Activated CD8-positive, alpha-beta memory T cell treated with anti-CD3 and anti-CD28 coated beads, Interleukin-2, amount 50 U/mL, for 48 hours (primary cell): ENCODE measurements around the gene IGSF3.
"Not testable (repeated sequence)": the region's sequence is repeated elsewhere in the genome, so short reads cannot be mapped to it uniquely, and the experiment has no call there.

Experiments
- DNase-seq: peaks from one replicate; pipeline ENCODE4 v3.0.0-alpha.2; 2020

The IGSF3 gene

GRCh38 chr1:116657836-116658235 lies 9.7 kb downstream of the IGSF3 start:
- DNase-seq: not testable (repeated sequence)

GRCh38 chr1:116654351-116654750 lies 13.2 kb downstream of the IGSF3 start:
- no peak for DNase-seq

GRCh38 chr1:116652598-116652997 lies 14.9 kb downstream of the IGSF3 start:
- not testable (repeated sequence) for DNase-seq

GRCh38 chr1:116650781-116651180 lies 16.8 kb downstream of the IGSF3 start:
- DNase-seq: not testable (repeated sequence)

- DNase-seq: not testable (repeated sequence)
Observed at GRCh38 chr1:116649041-116649440, 18.5 kb downstream of the IGSF3 start.

- not testable (repeated sequence) for DNase-seq
Observed at GRCh38 chr1:116648325-116648724, 19.2 kb downstream of the IGSF3 start.

GRCh38 chr1:116647186-116647585 lies 20.3 kb downstream of the IGSF3 start:
- not testable (repeated sequence) for DNase-seq

- not testable (repeated sequence) for DNase-seq
Observed at GRCh38 chr1:116646673-116647170, 20.8 kb downstream of the IGSF3 start.

GRCh38 chr1:116645802-116646672 lies 21.5 kb downstream of the IGSF3 start:
- not testable (repeated sequence) for DNase-seq

GRCh38 chr1:116644993-116645392 lies 22.5 kb downstream of the IGSF3 start:
- not testable (repeated sequence) for DNase-seq

- DNase-seq: not testable (repeated sequence)
Observed at GRCh38 chr1:116644096-116644495, 23.4 kb downstream of the IGSF3 start.

- not testable (repeated sequence) for DNase-seq
Observed at GRCh38 chr1:116643281-116643751, 24.2 kb downstream of the IGSF3 start.

- not testable (repeated sequence) for DNase-seq
Observed at GRCh38 chr1:116642311-116643280, 24.9 kb downstream of the IGSF3 start.

GRCh38 chr1:116637583-116637982 lies 29.9 kb downstream of the IGSF3 start:
- DNase-seq: not testable (repeated sequence)

GRCh38 chr1:116636584-116636983 lies 30.9 kb downstream of the IGSF3 start:
- DNase-seq: not testable (repeated sequence)

- not testable (repeated sequence) for DNase-seq
Observed at GRCh38 chr1:116634386-116634785, 33.1 kb downstream of the IGSF3 start.

- DNase-seq: not testable (repeated sequence)
Observed at GRCh38 chr1:116631996-116632925, 35.3 kb downstream of the IGSF3 start.

- DNase-seq: not testable (repeated sequence)
Observed at GRCh38 chr1:116631554-116631953, 36.0 kb downstream of the IGSF3 start.

GRCh38 chr1:116630057-116630456 lies 37.5 kb downstream of the IGSF3 start:
- DNase-seq: not testable (repeated sequence)

GRCh38 chr1:116629441-116629840 lies 38.1 kb downstream of the IGSF3 start:
- not testable (repeated sequence) for DNase-seq

GRCh38 chr1:116628448-116628847 lies 39.1 kb downstream of the IGSF3 start:
- no peak for DNase-seq

- DNase-seq: not testable (repeated sequence)
Observed at GRCh38 chr1:116627357-116627756, 40.2 kb downstream of the IGSF3 start.
